ENCODE data around the gene KCNK4. TPM values are rescaled to one million over a fixed set of nuclear protein-coding genes. Genes with fewer than 3 reads are reported as not detected.
A peak's percentile ranks its signal among the peaks of the same experiment; 100 is the strongest.

Gene KCNK4
- polyA plus RNA-seq, 1 donor from 2014 or later: 1.0 TPM

DNA sequence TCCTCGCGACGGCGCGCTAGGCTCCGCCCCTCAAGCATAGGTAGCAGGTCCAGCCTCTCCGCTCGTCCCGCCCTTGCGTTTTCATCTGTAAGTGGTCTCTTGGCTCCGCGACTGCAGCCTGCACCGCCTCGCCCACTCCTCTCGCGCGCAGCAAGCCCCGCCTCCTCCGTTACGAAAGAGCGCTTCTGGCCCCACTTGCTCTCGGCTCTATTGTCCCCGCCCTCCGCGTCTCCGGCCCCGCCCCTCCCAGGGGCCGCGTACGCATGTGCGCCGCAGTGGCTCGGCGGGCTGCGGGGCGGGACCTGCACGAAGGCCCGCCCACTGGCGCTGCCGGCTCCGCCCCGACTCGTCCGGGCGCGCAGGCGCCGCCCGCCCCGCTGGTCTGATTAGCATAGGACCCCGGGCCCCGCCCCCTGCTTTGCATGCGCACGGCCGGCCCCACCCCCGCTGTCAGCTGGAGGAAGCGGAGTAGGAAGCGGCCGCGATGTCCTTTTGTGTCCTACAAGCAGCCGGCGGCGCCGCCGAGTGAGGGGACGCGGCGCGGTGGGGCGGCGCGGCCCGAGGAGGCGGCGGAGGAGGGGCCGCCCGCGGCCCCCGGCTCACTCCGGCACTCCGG, 14.1 kb downstream of the KCNK4 start, which contains the start of gene ESRRA:
ESRRA (plus strand) TSS at position 450 of the 616 bp plus-strand sequence. CDS start 1,656 bp downstream, outside the sequence.
- Histone ChIP-seq H3K9me3 (ENCODE audit: low read length) (no peaks in the 10 kb centered on the region), H3K79me2 (replicated peaks; ENCODE audit: insufficient read depth, low read length) (peaks cover 10% of the 10 kb centered on the region), H3K36me3 (ENCODE audit: insufficient read depth, low read length) (no peaks in the 10 kb centered on the region), H3K4me2 (ENCODE audit: low read length) (peak within 1 kb of the TSS; percentile 56), H4K20me1 (ENCODE audit: insufficient read depth) (peaks cover 6% of the 10 kb centered on the region), H3K27ac (ENCODE audit: low read length) (peak within 1 kb of the TSS; percentile 80), H3K9me2 (ENCODE audit: insufficient read depth, low read length) (no peaks in the 10 kb centered on the region), H3K4me3 (ENCODE audit: low read length) (peak within 1 kb of the TSS; percentile 85), H3F3A (ENCODE audit: insufficient read depth, low read length, poor library complexity, severe bottlenecking) (no peaks in the 10 kb centered on the region), H3K27me3 (ENCODE audit: insufficient read depth, low read depth, low read length) (peaks cover 18% of the 10 kb centered on the region), H3K9ac (ENCODE audit: low read length) (peak within 1 kb of the TSS; percentile 75), H2AFZ (ENCODE audit: low read depth, low read length) (peak within 1 kb of the TSS; percentile 15)
- TF ChIP-seq RAD21 (conservative IDR thresholded peaks at IDR 0.05) (no peak), MXI1 (conservative IDR thresholded peaks at IDR 0.05; ENCODE audit: poor library complexity, severe bottlenecking) (no peak), CTCF (IDR thresholded peaks at IDR 0.05; ENCODE audit: poor library complexity, severe bottlenecking) (no peak), EP300 (conservative IDR thresholded peaks at IDR 0.05; ENCODE audit: poor library complexity, severe bottlenecking) (no peak), TAF1 (IDR thresholded peaks at IDR 0.05; ENCODE audit: low read depth) (peak; percentile 17), POLR2AphosphoS5 (IDR thresholded peaks at IDR 0.05) (peak; percentile 80), EZH2 (IDR thresholded peaks at IDR 0.05; ENCODE audit: borderline replicate concordance, insufficient read depth, low read length, poor library complexity, severe bottlenecking) (no peak), SMC3 (conservative IDR thresholded peaks at IDR 0.05; ENCODE audit: poor library complexity) (no peak)
- TF ChIP-seq, protein P1, sequence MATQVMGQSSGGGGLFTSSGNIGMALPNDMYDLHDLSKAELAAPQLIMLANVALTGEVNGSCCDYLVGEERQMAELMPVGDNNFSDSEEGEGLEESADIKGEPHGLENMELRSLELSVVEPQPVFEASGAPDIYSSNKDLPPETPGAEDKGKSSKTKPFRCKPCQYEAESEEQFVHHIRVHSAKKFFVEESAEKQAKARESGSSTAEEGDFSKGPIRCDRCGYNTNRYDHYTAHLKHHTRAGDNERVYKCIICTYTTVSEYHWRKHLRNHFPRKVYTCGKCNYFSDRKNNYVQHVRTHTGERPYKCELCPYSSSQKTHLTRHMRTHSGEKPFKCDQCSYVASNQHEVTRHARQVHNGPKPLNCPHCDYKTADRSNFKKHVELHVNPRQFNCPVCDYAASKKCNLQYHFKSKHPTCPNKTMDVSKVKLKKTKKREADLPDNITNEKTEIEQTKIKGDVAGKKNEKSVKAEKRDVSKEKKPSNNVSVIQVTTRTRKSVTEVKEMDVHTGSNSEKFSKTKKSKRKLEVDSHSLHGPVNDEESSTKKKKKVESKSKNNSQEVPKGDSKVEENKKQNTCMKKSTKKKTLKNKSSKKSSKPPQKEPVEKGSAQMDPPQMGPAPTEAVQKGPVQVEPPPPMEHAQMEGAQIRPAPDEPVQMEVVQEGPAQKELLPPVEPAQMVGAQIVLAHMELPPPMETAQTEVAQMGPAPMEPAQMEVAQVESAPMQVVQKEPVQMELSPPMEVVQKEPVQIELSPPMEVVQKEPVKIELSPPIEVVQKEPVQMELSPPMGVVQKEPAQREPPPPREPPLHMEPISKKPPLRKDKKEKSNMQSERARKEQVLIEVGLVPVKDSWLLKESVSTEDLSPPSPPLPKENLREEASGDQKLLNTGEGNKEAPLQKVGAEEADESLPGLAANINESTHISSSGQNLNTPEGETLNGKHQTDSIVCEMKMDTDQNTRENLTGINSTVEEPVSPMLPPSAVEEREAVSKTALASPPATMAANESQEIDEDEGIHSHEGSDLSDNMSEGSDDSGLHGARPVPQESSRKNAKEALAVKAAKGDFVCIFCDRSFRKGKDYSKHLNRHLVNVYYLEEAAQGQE (IDR thresholded peaks at IDR 0.05; ENCODE audit: borderline replicate concordance): peak; percentile 32

DNA sequence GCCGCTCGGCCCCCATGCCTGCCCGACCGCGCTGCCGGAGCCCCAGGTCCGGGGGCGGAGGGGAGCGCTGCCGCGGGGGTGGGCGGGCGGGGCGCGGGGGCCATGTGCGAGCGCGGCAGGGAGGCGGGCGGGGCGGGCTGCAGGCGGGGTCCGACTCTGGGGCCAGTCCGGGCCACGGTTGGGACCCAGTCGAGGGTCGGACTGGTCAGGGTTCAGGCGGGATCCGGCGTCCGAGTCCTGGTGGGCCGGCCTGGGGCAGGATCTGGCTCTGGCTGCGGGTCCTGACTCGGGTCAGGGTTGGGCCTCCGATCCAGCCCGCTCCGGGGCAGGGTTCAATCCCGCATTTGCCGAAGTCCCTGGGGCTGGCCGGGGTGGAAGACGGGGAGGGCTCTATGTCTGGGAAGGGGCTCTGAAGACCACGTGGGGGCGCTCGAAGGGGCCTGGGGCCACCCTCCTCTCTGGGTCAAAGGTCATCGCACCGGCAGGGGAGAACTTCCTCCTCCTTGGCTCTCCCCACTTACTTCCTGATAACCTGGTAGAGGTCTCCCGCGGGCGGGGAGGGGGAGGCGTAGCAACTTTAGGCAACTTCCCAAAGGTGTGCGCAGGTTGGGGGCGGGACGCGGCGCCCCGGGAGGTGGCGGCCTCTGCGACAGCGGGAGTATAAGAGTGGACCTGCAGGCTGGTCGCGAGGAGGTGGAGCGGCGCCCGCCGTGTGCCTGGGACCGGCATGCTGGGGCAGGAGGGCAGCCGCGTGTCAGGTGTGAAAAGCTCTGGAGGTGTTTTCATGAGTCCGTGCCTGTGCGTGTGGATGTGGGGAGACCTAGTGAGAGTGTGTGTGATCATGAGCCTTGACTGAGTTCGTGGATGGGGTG, 14.8 kb downstream of the KCNK4 start:
- Histone ChIP-seq H3K4me3 (ENCODE audit: low read length) (peak overlapping the region; percentile 78), H3K27ac (ENCODE audit: low read length) (peak overlapping the region; percentile 61), H3K9me2 (ENCODE audit: insufficient read depth, low read length) (no peaks in the 10 kb centered on the region), H3F3A (ENCODE audit: insufficient read depth, low read length, poor library complexity, severe bottlenecking) (no peaks in the 10 kb centered on the region), H3K27me3 (ENCODE audit: insufficient read depth, low read depth, low read length) (peaks cover 11% of the 10 kb centered on the region), H4K20me1 (ENCODE audit: insufficient read depth) (peaks cover 6% of the 10 kb centered on the region), H3K9ac (ENCODE audit: low read length) (peak overlapping the region; percentile 75), H3K4me2 (ENCODE audit: low read length) (peak overlapping the region; percentile 56), H3K9me3 (ENCODE audit: low read length) (no peaks in the 10 kb centered on the region), H2AFZ (ENCODE audit: low read depth, low read length) (no peak overlapping the region), H3K79me2 (replicated peaks; ENCODE audit: insufficient read depth, low read length) (peaks cover 10% of the 10 kb centered on the region), H3K36me3 (ENCODE audit: insufficient read depth, low read length) (no peaks in the 10 kb centered on the region)
- no peak for TF ChIP-seq RAD21 (conservative IDR thresholded peaks at IDR 0.05)
- peak; percentile 66 for TF ChIP-seq CTCF (IDR thresholded peaks at IDR 0.05; ENCODE audit: poor library complexity, severe bottlenecking)
- no peak for TF ChIP-seq POLR2AphosphoS5 (IDR thresholded peaks at IDR 0.05)
- TF ChIP-seq SMC3 (conservative IDR thresholded peaks at IDR 0.05; ENCODE audit: poor library complexity): peak; percentile 46
- TF ChIP-seq EZH2 (IDR thresholded peaks at IDR 0.05; ENCODE audit: borderline replicate concordance, insufficient read depth, low read length, poor library complexity, severe bottlenecking): no peak

All from neural cell (in vitro differentiated cells).